Neuron (in vitro differentiated cells): ENCODE data around the gene ACVR1.
"Not testable (repeated sequence)": the region's sequence is repeated elsewhere in the genome, so short reads cannot be mapped to it uniquely, and the experiment has no call there.

Experiments
- H2AFZ ChIP-seq: one replicate; pipeline ENCODE4 v1.6.1; 2013; ENCODE audit warnings: low read depth, mild to moderate bottlenecking, inconsistent platforms, low read length, moderate library complexity
- H3K27me3 ChIP-seq: one replicate; pipeline ENCODE4 v1.6.1; 2013; ENCODE audit warnings: low read length; ENCODE audit not compliant: insufficient read depth
- H3K36me3 ChIP-seq: one replicate; pipeline ENCODE4 v1.6.1; 2013; ENCODE audit warnings: low read length; ENCODE audit not compliant: insufficient read depth
- H3K4me1 ChIP-seq: one replicate; pipeline ENCODE4 v1.6.1; 2013; ENCODE audit warnings: low read length; ENCODE audit not compliant: insufficient read depth
- H3K4me3 ChIP-seq: 2 replicates; pipeline ENCODE4 v1.5.1; 2013; ENCODE audit warnings: mild to moderate bottlenecking, low read length, moderate library complexity
- H3K9me3 ChIP-seq: one replicate; pipeline ENCODE4 v1.6.1; 2013; ENCODE audit warnings: low read length

Gene ACVR1

DNA sequence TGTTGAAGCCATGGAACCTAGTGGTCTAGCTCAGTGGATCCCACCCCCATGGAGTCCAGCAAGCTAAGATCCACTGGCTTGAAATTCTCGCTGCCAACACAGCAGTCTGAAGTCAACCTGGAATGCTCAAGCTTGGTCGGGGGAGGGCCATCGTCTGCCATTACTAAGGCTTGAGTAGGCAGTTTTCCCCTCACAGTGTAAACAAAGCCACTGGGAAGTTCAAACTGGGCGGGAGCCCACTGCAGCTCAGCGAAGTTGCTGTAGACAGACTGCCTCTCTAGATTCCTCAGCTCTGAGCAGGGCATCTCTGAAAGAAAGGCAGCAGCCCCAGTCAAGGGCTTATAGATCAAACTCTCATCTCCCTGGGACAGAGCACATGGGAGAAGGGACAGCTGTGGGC is 171.5 kb downstream of the ACVR1 start:
- not testable (repeated sequence) for H3K4me3 ChIP-seq, H3K9me3 ChIP-seq, H2AFZ ChIP-seq, H3K4me1 ChIP-seq, H3K36me3 ChIP-seq, H3K27me3 ChIP-seq

DNA sequence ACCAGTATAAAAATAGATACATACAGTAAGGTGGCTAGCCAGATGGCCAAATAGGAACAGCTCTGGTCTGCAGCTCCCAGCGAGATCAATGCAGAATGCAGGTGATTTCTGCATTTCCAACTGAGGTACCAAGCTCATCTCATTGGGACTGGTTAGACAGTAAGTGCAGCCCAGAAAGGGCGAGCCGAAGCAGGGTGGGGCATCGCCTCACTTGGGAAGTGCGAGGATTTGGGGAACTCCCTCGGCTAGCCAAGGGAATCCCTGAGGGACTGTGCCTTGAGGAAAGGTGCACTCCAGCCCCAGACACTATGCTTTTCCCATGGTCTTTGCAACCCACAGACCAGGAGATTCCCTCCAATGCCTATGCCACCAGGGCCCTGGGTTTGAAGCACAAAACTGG is 172.0 kb downstream of the ACVR1 start:
- not testable (repeated sequence) for H2AFZ ChIP-seq, H3K36me3 ChIP-seq, H3K27me3 ChIP-seq, H3K4me3 ChIP-seq, H3K9me3 ChIP-seq, H3K4me1 ChIP-seq

DNA sequence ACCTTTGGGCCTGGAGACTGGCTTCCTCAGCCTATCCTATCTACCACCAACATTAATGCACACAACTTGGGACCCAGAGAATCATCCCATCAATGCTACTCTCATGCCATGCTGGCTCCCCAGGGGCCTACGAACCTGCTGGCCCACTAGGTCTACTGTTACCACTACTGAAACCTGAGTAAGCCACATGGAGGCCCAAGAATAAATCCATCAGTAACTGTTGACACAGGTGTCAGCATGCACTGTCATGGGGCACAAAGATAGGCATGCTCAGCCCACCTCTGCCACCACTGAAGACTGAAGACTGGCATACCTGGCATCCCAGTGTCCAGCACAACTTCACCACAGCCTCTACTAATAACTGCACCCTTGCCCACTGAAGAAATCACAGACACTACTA is 176.3 kb downstream of the ACVR1 start:
- H3K9me3 ChIP-seq, result peaks cover 4% of the 10 kb centered on the region
- no peak overlapping the region for H2AFZ ChIP-seq
- no peaks in the 10 kb centered on the region for H3K36me3 ChIP-seq
- no peaks in the 10 kb centered on the region for H3K4me1 ChIP-seq
- H3K4me3 ChIP-seq, result no peak overlapping the region
- no peaks in the 10 kb centered on the region for H3K27me3 ChIP-seq

DNA sequence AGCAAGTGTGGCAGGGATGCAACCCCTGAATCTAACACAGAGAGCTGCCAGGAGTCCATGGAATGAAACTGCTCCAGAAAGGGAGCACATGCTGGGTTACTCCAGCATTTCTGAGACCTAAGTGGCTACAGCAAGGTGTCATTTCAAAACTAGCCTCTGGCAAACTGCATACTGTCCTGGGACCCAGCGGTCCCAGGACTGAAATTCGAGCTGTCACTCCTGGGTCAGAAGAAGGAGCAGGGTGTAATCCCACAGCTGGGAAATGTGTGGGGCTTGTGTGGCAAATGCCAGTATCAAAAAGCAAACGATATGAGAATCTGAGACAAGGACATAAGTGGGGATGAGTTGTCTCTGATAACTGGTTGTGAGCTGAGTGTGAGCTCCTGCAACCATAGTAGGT is 177.1 kb downstream of the ACVR1 start:
- Histone ChIP-seq H3K4me3 (no peak overlapping the region), H3K9me3 (peaks cover under 1% of the 10 kb centered on the region), H3K36me3 (no peaks in the 10 kb centered on the region), H2AFZ (no peak overlapping the region), H3K27me3 (no peaks in the 10 kb centered on the region), H3K4me1 (no peaks in the 10 kb centered on the region)

DNA sequence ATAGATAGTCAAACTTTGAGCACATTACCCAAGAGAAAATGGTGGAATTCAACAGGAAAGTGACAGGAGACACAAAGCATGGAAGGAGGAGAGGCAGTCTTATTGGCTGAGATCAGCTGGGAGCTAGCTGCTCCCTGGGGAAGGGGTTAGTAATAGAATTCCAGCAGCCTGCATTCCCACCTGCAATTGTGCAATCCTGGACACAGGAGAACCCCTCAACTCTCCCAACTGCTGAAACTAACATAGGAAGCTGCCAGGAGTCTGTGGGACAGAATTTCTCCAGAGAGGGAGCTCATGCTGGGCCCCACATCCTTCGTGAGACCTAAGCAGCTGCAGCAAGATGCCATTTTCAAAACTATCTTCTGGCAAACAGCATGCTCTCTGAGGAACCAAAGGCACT is 177.7 kb downstream of the ACVR1 start:
- Histone ChIP-seq H3K36me3 (no peaks in the 10 kb centered on the region), H3K4me3 (no peak overlapping the region), H2AFZ (no peak overlapping the region), H3K4me1 (no peaks in the 10 kb centered on the region), H3K9me3 (no peaks in the 10 kb centered on the region), H3K27me3 (no peaks in the 10 kb centered on the region)

DNA sequence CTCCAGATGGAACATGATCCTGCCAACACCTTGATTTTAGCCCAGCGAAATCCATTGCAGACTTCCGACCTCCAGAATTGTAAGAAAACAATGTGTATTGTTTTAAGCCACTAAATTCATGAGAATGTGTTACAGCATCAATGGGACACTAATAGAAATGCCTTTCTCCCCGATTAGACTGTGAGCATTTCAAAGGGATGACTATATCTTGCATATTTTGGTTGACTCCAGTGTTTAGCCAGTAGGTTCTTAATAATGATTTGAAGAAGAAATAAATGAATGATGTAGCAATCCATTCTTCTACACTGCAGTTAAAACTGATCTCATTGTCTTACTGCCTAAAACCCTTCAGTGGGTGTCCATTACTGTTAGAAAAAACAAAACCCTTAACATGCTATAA is 180.1 kb downstream of the ACVR1 start:
- H3K9me3 ChIP-seq, result no peaks in the 10 kb centered on the region
- no peaks in the 10 kb centered on the region for H3K36me3 ChIP-seq
- no peaks in the 10 kb centered on the region for H3K4me1 ChIP-seq
- no peaks in the 10 kb centered on the region for H3K27me3 ChIP-seq
- H3K4me3 ChIP-seq, result no peak overlapping the region
- no peak overlapping the region for H2AFZ ChIP-seq

DNA sequence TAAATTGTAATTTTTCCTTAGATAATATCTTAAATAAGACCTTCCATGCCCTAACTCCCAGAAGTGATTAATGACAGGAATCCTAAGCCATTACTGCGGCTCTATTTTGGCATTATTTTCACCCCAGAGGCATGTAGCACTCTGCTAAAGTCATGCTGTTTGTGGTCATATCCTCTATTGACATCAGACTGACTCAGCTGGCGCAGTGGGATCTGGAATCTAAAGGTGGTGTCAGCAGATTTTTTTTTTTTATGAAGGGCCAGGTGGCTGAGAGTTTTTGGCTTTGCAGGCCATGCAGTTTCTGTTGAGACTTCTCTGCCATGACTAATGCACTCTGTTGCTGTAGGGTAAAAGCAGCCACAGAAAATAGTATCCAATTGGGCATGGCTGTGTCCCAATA is 183.4 kb downstream of the ACVR1 start:
- Histone ChIP-seq H2AFZ (no peak overlapping the region), H3K4me1 (no peaks in the 10 kb centered on the region), H3K9me3 (no peaks in the 10 kb centered on the region), H3K4me3 (no peak overlapping the region), H3K36me3 (no peaks in the 10 kb centered on the region), H3K27me3 (no peaks in the 10 kb centered on the region)

DNA sequence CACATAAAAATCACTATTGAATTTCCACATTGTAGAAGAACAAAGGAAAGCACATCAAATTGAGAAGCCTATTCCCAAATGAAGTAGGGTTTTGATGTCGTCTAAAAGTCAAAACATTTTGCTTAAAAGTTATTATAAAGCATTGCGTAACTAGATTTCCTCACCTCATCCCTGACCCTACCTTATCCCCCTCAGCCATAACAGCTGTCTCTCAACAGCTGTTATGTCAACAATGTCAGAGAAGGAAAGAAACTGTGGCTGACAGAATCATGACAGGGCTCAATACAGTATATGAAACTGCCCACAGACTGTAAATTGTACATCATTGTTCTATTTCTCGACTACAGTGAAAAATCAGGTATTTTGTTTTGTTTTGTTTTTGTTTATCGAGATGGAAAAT is 184.4 kb downstream of the ACVR1 start:
- Histone ChIP-seq H3K27me3 (no peaks in the 10 kb centered on the region), H3K4me3 (no peak overlapping the region), H3K4me1 (no peaks in the 10 kb centered on the region), H3K36me3 (no peaks in the 10 kb centered on the region), H2AFZ (no peak overlapping the region), H3K9me3 (no peaks in the 10 kb centered on the region)

DNA sequence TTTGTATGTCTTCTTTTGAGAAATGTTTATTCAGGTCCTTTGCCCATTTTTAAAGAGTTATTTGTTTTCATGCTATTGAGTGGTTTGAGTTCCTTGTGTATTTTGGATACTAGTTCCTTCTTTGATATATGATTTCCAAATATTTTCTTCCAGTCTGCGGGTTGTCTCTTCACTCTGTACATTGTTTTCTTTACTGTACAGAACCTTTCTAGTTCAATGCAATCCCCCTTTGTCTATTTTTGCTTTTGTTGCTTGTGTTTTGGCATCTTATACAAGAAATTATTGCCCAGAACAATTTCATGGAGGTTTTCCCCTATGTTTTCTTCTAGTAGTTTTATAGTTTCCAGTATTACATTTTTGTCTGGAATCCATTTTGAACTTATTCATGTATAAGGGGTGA is 185.0 kb downstream of the ACVR1 start:
- Histone ChIP-seq H3K9me3 (no peaks in the 10 kb centered on the region), H3K4me3 (no peak overlapping the region), H2AFZ (no peak overlapping the region), H3K36me3 (no peaks in the 10 kb centered on the region), H3K27me3 (no peaks in the 10 kb centered on the region), H3K4me1 (no peaks in the 10 kb centered on the region)
